Spleen (tissue), 11 donors: Measurements from ENCODE around the gene WNT7A. TPM values are rescaled to one million over a fixed set of nuclear protein-coding genes. Genes with fewer than 3 reads are reported as not detected.

Experiments
- DNase-seq: peaks from one replicate; pipeline ENCODE4 v3.0.0-alpha.2; 2020
- H3K27ac ChIP-seq, 8 donors: fragments of 200-600 bp; sonication (generic) in 7 of 8; 1 replicate in 4 of 8; 2 replicates in 4 of 8; pipeline versions ENCODE4 v1.5.0 to v1.8.0; 2016 to 2021; ENCODE audit warnings: inconsistent platforms in 4 of 8, mild to moderate bottlenecking in 4 of 8, moderate library complexity in 1 of 8
- H3K27me3 ChIP-seq, 7 donors: fragments of 200-600 bp; sonication (generic) in 6 of 7; replicated peaks in 1 of 7; 1 replicate in 4 of 7; 2 replicates in 3 of 7; pipeline versions ENCODE4 v1.5.0 to v1.8.0; 2016 to 2021; ENCODE audit warnings: inconsistent platforms in 3 of 7, mild to moderate bottlenecking in 1 of 7
- H3K36me3 ChIP-seq, 6 donors: fragments of 200-600 bp; sonication (generic) in 5 of 6; 1 replicate in 4 of 6; 2 replicates in 2 of 6; pipeline versions ENCODE4 v1.5.0 to v1.8.0; 2016 to 2021; ENCODE audit warnings: inconsistent platforms in 2 of 6
- H3K4me1 ChIP-seq, 6 donors: fragments of 200-600 bp; sonication (generic) in 5 of 6; 1 replicate in 3 of 6; 2 replicates in 3 of 6; pipeline versions ENCODE4 v1.5.0 to v1.8.0; 2016 to 2021; ENCODE audit warnings: inconsistent platforms in 3 of 6
- H3K4me3 ChIP-seq, 8 donors: fragments of 200-600 bp; sonication (generic) in 7 of 8; 1 replicate in 4 of 8; 2 replicates in 4 of 8; pipeline versions ENCODE4 v1.5.0 to v1.8.0; 2016 to 2021; ENCODE audit warnings: inconsistent platforms in 4 of 8, mild to moderate bottlenecking in 4 of 8, moderate library complexity in 2 of 8
- H3K9me3 ChIP-seq, 8 donors: fragments of 200-600 bp; sonication (generic) in 7 of 8; 1 replicate in 4 of 8; 2 replicates in 4 of 8; pipeline versions ENCODE4 v1.5.0 to v1.8.0; 2016 to 2021; ENCODE audit warnings: inconsistent platforms in 4 of 8
- POLR2A ChIP-seq, 3 donors: fragments of 450-650 bp; IDR thresholded peaks; one replicate each; pipeline ENCODE4 v1.5.1; 2017; ENCODE audit warnings: antibody characterized with exemption in 3 of 3, mild to moderate bottlenecking in 1 of 3
- POLR2AphosphoS5 ChIP-seq, 3 donors: sonication (generic); formaldehyde crosslinking; IDR thresholded peaks; one replicate each; pipeline ENCODE4 v1.5.1; 2017; ENCODE audit warnings: antibody characterized with exemption in 3 of 3
- WGBS, 5 donors: extraction: QIAGEN DNeasy Blood & Tissue Kit in 3 of 5; methylation state at CpG; one replicate each; pipeline versions ENCODE4 v1.1.5 to v1.1.7; 2013 to 2018; 5-methylcytosine and 5-hydroxymethylcytosine counted together
- intact Hi-C: fragments of 100-400 bp; cut with DNase I; formaldehyde crosslinking; loops from one replicate; pipeline ENCODE4 v1.15.0; 2023; ENCODE audit warnings: low total_unique reads
- polyA plus RNA-seq, 3 donors: library from polyadenylated mRNA; stranded (reverse); fragments of 200-250 nt; gene quantifications; one replicate each; pipeline ENCODE4 v1.2.1, GENCODE V29; 2013
- total RNA-seq, 7 donors: library from RNA; depleted of rRNA in 3 of 7; stranded (reverse); fragments of >200 nt in 3 of 7; fragmentation: NEBNext Ultra II Directional in 4 of 7; extraction: Animal tissue kit (Norgen Biotek cat#: 25700) in 4 of 7; gene quantifications; one replicate each; pipeline versions ENCODE4 v1.1.0 to v1.2.1, GENCODE V29; 2016 to 2021
- TF ChIP-seq, protein P1 (sequence below), 11 experiments: fragments of 200-600 bp in 7 of 11; fragments of 450-650 bp in 4 of 11; sonication (generic) in 4 of 11; IDR thresholded peaks in 8 of 11; conservative IDR thresholded peaks in 3 of 11; 1 replicate in 7 of 11; 2 replicates in 4 of 11; pipeline versions ENCODE4 v1.4.0 to v1.8.0; 2016 to 2021; ENCODE audit warnings: antibody characterized with exemption in 11 of 11, inconsistent platforms in 4 of 11, mild to moderate bottlenecking in 1 of 11
- donor health status: healthy with polysubstance abuse.
- donor health status: DM: no; HTN: no; CAD: no; lungs with moderate emphysema.
- donor health status: DM: no; HTN: no; CAD: no.
- donor health status: Bipolar disorder and iron deficiency.
- donor health status: healthy.
- donor health status: DM: no; HTN: no; CAD: no.
- donor health status: DM: yes; HTN: yes; CAD: no.

WNT7A gene
- total and polyA plus RNA-seq, 10 donors = 0.52 to 6.3 (median 2.0) TPM

DNA sequence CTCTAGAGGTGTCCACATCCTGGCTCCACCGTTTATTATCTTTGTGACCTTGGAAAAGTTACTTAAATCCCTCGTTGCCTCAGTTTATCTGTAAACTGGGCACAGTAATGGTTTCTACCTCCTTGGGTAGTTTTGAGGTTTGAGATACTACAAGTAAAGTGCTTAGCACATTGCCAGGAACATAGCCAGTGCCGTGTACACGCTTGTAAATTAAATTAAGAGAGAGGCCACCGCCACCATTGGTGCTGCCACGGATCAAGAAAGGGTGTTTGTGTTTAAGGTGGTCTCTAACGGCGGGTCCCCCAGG is 5.8 kb upstream of the WNT7A start:
- H3K9me3 ChIP-seq = peaks cover 0 to 5% (median 0%) of the 10 kb centered on the region in 8 donors
- H3K27me3 ChIP-seq = peaks cover 0 to 50% (median 10%) of the 10 kb centered on the region in 7 donors
- TF ChIP-seq POLR2AphosphoS5 (IDR thresholded peaks at IDR 0.05) (no peak), POLR2A (IDR thresholded peaks at IDR 0.05) (no peak)
- TF ChIP-seq, protein P1, sequence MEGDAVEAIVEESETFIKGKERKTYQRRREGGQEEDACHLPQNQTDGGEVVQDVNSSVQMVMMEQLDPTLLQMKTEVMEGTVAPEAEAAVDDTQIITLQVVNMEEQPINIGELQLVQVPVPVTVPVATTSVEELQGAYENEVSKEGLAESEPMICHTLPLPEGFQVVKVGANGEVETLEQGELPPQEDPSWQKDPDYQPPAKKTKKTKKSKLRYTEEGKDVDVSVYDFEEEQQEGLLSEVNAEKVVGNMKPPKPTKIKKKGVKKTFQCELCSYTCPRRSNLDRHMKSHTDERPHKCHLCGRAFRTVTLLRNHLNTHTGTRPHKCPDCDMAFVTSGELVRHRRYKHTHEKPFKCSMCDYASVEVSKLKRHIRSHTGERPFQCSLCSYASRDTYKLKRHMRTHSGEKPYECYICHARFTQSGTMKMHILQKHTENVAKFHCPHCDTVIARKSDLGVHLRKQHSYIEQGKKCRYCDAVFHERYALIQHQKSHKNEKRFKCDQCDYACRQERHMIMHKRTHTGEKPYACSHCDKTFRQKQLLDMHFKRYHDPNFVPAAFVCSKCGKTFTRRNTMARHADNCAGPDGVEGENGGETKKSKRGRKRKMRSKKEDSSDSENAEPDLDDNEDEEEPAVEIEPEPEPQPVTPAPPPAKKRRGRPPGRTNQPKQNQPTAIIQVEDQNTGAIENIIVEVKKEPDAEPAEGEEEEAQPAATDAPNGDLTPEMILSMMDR (IDR thresholded peaks at IDR 0.05 in 8 of 11, conservative IDR thresholded peaks at IDR 0.05 in 3 of 11) = no peak
- intact Hi-C loops = no loop called here
- peaks cover 3 to 24% (median 8%) of the 10 kb centered on the region in 6 donors for H3K4me1 ChIP-seq
- no peak overlapping the region for H3K4me3 ChIP-seq
- WGBS, 5 donors = 52 to 54% (median 53%) methylated on average over 8 of the region's 8 CpGs
- DNase-seq = no peak
- no peak overlapping the region for H3K27ac ChIP-seq
- no peaks in the 10 kb centered on the region for H3K36me3 ChIP-seq

DNA sequence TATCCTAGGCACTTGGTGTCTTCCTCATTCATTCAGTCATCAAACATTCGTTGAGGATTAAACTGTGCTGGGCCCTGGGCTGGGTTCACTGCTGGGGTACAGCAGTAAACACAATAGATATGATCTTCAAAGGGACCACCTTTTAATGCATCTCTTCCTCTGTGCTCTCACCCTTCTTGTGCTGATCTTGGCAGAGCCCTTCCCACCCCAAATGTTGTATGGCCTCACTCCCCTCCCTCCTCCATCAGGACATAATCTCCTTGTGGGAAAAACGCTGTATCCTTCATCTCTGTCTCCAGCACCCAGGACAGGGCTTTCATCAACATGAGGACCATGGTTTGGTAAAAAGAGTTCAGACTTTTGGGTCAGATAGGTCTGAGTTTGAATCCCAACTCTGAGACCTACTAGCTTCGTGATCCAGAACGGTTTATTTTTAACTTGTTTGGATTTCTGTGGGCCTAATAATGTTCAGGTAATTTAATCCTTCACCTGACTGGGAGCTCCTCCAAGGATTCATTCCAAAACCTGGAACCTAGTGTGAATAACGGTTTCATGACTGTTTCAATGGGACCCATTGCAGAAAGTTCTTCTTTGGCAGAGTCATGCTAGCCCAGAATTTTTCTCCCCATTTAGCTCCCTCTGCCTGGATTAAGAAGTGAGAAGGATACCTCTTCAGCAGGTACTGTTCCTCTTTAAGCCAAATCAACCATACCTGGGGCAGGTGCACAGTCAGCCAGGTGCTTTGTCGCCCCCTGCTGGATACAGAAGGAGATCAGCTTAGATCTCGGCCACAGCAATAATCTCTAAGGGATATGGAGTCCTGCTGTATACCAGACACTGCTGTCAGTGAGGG is 5.2 kb upstream of the WNT7A start:
- intact Hi-C loops = loop anchor here (5.0 kb wide), 1 partner anchor 228 kb away; no protein-coding TSS in a partner anchor
- H3K36me3 ChIP-seq = no peaks in the 10 kb centered on the region
- H3K27me3 ChIP-seq = peaks cover 0 to 56% (median 15%) of the 10 kb centered on the region in 7 donors
- 35 to 46% (median 43%) methylated on average over 7 of the region's 7 CpGs for WGBS, 5 donors
- DNase-seq = no peak
- TF ChIP-seq POLR2A (IDR thresholded peaks at IDR 0.05) = no peak
- TF ChIP-seq POLR2AphosphoS5 (IDR thresholded peaks at IDR 0.05) = no peak
- TF ChIP-seq, protein P1 (IDR thresholded peaks at IDR 0.05 in 8 of 11, conservative IDR thresholded peaks at IDR 0.05 in 3 of 11) = peak; percentile 21 to 72 (median 49)
- peaks cover 0 to 5% (median 0%) of the 10 kb centered on the region in 8 donors for H3K9me3 ChIP-seq
- H3K4me1 ChIP-seq = peaks cover 9 to 24% (median 12%) of the 10 kb centered on the region in 6 donors
- no peak overlapping the region for H3K4me3 ChIP-seq
- H3K27ac ChIP-seq = no peak overlapping the region

DNA sequence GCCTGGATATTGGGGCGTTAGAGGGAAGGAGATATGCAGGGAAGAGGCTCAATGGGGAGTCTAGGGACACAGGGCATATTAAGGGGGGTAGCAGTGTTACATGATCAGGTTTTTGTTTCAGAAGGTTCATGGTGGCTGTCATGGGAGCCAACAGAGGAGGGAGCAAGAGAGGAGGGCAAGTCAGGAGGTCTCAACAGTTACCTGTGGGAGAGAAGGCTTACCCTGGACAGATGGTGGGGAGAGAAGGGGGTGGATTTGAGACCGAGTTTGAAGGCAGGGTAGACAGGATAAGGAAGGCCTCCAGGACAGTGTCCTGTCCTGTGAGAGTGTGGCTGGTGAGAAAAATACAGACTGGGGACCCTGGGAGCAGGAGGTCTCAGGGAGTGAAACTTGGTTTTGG is 3.8 kb upstream of the WNT7A start:
- Histone ChIP-seq H3K27ac (no peak overlapping the region), H3K36me3 (no peaks in the 10 kb centered on the region), H3K4me3 (no peak overlapping the region), H3K4me1 (peaks cover 16 to 35% (median 24%) of the 10 kb centered on the region in 6 donors), H3K9me3 (peaks cover 0 to 5% (median 0%) of the 10 kb centered on the region in 8 donors), H3K27me3 (peaks cover 0 to 70% (median 29%) of the 10 kb centered on the region in 7 donors)
- no peak for DNase-seq
- TF ChIP-seq POLR2A (IDR thresholded peaks at IDR 0.05) (no peak), POLR2AphosphoS5 (IDR thresholded peaks at IDR 0.05) (no peak)
- TF ChIP-seq, protein P1 (IDR thresholded peaks at IDR 0.05 in 8 of 11, conservative IDR thresholded peaks at IDR 0.05 in 3 of 11) = no peak
- 39 to 62% (median 50%) methylated on average over 2 of the region's 2 CpGs for WGBS, 5 donors
- intact Hi-C loops = loop anchor here (5.0 kb wide), 1 partner anchor 226 kb away; no protein-coding TSS in a partner anchor

DNA sequence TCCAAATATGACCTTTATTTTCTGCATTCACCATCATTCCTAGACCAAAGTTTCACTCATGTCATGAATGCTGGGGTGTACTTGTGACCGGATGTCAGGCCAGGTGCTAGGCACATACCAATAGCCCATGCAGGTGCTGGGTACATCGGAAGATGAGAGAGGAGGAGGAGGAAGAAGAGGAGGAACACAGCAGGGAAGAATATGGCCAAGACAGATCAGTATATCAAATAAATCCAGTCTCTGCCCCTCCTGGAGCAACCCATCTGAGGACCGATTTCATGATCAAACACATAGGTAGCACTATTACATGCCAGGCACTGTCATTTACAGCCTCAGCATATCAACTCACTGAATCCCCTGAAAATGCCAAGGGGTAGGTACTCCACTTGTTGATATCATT is 3.0 kb upstream of the WNT7A start:
- H3K4me3 ChIP-seq = no peak overlapping the region
- intact Hi-C loops = loop anchor here (5.0 kb wide), 1 partner anchor 226 kb away; no protein-coding TSS in a partner anchor
- peaks cover 18 to 43% (median 31%) of the 10 kb centered on the region in 6 donors for H3K4me1 ChIP-seq
- H3K27ac ChIP-seq = no peak overlapping the region
- TF ChIP-seq, protein P1 (IDR thresholded peaks at IDR 0.05 in 8 of 11, conservative IDR thresholded peaks at IDR 0.05 in 3 of 11) = no peak
- TF ChIP-seq POLR2AphosphoS5 (IDR thresholded peaks at IDR 0.05) (no peak), POLR2A (IDR thresholded peaks at IDR 0.05) (no peak)
- H3K36me3 ChIP-seq = no peaks in the 10 kb centered on the region
- H3K27me3 ChIP-seq = peaks cover 0 to 78% (median 37%) of the 10 kb centered on the region in 7 donors
- WGBS, 5 donors = 89 to 95% (median 91%) methylated on average over 3 of the region's 3 CpGs
- DNase-seq = no peak
- peaks cover 0 to 5% (median 0%) of the 10 kb centered on the region in 8 donors for H3K9me3 ChIP-seq
